Osteoblast (primary cell): ENCODE results near the gene AKAP13. TPM values are rescaled to one million over a fixed set of nuclear protein-coding genes. Genes with fewer than 3 reads are reported as not detected.
"Not testable (repeated sequence)": the region's sequence is repeated elsewhere in the genome, so short reads cannot be mapped to it uniquely, and the experiment has no call there.

ENCODE experiments used
- DNase-seq: peaks from one replicate; pipeline ENCODE4 v3.0.0; 2011; ENCODE audit warnings: low spot score, mixed read lengths; ENCODE audit not compliant: insufficient read length; ENCODE audit errors: missing footprints
- H2AFZ ChIP-seq: 2 replicates; pipeline ENCODE4 v1.6.0; 2011; ENCODE audit warnings: mild to moderate bottlenecking, low read length
- H3K27ac ChIP-seq: 2 replicates; pipeline ENCODE4 v1.5.1; 2011; ENCODE audit warnings: mild to moderate bottlenecking, low read depth, low read length, moderate library complexity
- H3K27me3 ChIP-seq: 2 replicates; pipeline ENCODE4 v1.6.0; 2012; ENCODE audit warnings: mild to moderate bottlenecking, control low read depth, inconsistent platforms, low read length, moderate library complexity; ENCODE audit not compliant: insufficient read depth
- H3K36me3 ChIP-seq: 2 replicates; pipeline ENCODE4 v1.5.1; 2011; ENCODE audit warnings: mild to moderate bottlenecking, low read length, control low read depth, moderate library complexity; ENCODE audit not compliant: insufficient read depth
- H3K4me1 ChIP-seq: 2 replicates; pipeline ENCODE4 v1.5.1; 2011; ENCODE audit warnings: mild to moderate bottlenecking, low read length, control low read depth, moderate library complexity; ENCODE audit not compliant: insufficient read depth
- H3K4me2 ChIP-seq: 2 replicates; pipeline ENCODE4 v1.6.0; 2011; ENCODE audit warnings: mild to moderate bottlenecking, low read length; ENCODE audit not compliant: insufficient read depth
- H3K4me3 ChIP-seq: fragments of 200-600 bp; sonication (generic); 3 replicates; pipeline ENCODE4 v1.5.1; 2012; ENCODE audit warnings: mild to moderate bottlenecking, low read length, inconsistent platforms; ENCODE audit not compliant: insufficient read depth
- H3K79me2 ChIP-seq: 2 replicates; pipeline ENCODE4 v1.6.0; 2012; ENCODE audit warnings: mild to moderate bottlenecking, low read length, control low read depth, inconsistent platforms; ENCODE audit not compliant: insufficient read depth
- H3K9me3 ChIP-seq: 2 replicates; pipeline ENCODE4 v1.5.1; 2011; ENCODE audit warnings: low read depth, low read length, control low read depth
- H4K20me1 ChIP-seq: 2 replicates; pipeline ENCODE4 v1.6.0; 2012; ENCODE audit warnings: mild to moderate bottlenecking, low read length, control low read depth; ENCODE audit not compliant: insufficient read depth
- CTCF ChIP-seq: IDR thresholded peaks from 2 replicates; pipeline ENCODE4 v1.5.1; 2011; ENCODE audit warnings: mild to moderate bottlenecking, low read depth, low read length, moderate library complexity; ENCODE audit errors: extremely low read depth
- total RNA-seq: library from RNA; depleted of rRNA; stranded (reverse); fragments of >200 nt; gene quantifications from 2 replicates; pipeline ENCODE4 v1.2.3, GENCODE V29; 2012

The AKAP13 gene
- total RNA-seq, 1 donor = 77.1 TPM

DNA sequence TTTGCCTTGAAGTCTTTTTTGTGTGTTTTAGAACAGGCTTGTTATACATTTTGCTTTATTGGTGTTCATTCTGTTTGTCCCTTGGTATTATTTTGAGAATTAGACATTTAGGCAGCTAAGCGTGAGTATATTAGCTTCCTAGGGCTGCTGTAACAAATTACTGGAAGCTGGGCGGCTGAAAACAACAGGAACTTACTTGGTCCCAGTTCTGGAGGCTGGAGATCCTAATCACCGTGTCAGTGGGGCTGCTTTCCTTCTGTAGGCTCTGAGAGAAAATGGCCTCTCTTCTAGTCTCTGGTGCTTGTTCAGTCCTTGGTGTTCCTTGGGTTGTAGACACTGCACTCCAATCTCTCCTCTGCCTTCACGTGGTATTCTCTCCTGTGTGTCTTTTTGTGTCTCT, 272.1 kb downstream of the AKAP13 start:
- no peak overlapping the region for H3K4me3 ChIP-seq
- no peak for TF ChIP-seq CTCF
- no peaks in the 10 kb centered on the region for H3K27me3 ChIP-seq
- no peak overlapping the region for H3K27ac ChIP-seq
- DNase-seq = no peak
- no peak overlapping the region for H2AFZ ChIP-seq
- peaks cover 5% of the 10 kb centered on the region for H3K79me2 ChIP-seq
- peaks cover 14% of the 10 kb centered on the region for H3K36me3 ChIP-seq
- H3K4me2 ChIP-seq = no peak overlapping the region
- no peaks in the 10 kb centered on the region for H3K9me3 ChIP-seq
- H3K4me1 ChIP-seq = peaks cover 13% of the 10 kb centered on the region
- H4K20me1 ChIP-seq = no peaks in the 10 kb centered on the region

- no peaks in the 10 kb centered on the region for H3K79me2 ChIP-seq
- H4K20me1 ChIP-seq = no peaks in the 10 kb centered on the region
- no peak overlapping the region for H3K4me3 ChIP-seq
- H3K4me2 ChIP-seq = no peak overlapping the region
- TF ChIP-seq CTCF = no peak
- no peaks in the 10 kb centered on the region for H3K27me3 ChIP-seq
- H3K36me3 ChIP-seq = peaks cover 14% of the 10 kb centered on the region
- no peak for DNase-seq
- H2AFZ ChIP-seq = no peak overlapping the region
- H3K9me3 ChIP-seq = no peaks in the 10 kb centered on the region
- no peak overlapping the region for H3K27ac ChIP-seq
- no peaks in the 10 kb centered on the region for H3K4me1 ChIP-seq
These were observed 276.7 kb downstream of the AKAP13 start for GRCh38 chr15:85657132-85657531.

DNA sequence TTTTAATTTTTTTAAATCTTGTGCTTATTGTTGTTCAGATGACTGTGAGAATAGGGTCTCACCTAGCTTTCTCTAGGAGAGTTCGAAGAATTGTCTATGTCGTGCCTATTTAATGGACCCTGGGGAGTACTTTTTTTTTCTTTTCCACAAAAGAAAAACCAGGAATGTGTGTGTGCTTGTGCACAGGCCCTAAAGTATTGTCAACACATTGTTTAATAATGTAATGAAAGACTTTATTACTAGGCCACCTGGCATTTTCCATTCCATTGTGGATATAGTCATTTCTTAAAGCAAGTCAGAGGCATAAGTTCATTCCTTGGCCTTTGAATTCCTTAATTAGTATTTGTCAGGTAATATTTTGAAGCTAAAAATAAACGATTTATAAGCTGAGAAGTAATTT, 278.4 kb downstream of the AKAP13 start:
- Histone ChIP-seq H3K79me2 (no peaks in the 10 kb centered on the region), H2AFZ (no peak overlapping the region), H3K36me3 (peaks cover 15% of the 10 kb centered on the region), H3K4me1 (no peaks in the 10 kb centered on the region), H3K27me3 (no peaks in the 10 kb centered on the region), H3K4me3 (no peak overlapping the region), H3K27ac (no peak overlapping the region), H3K4me2 (no peak overlapping the region), H4K20me1 (no peaks in the 10 kb centered on the region), H3K9me3 (no peaks in the 10 kb centered on the region)
- TF ChIP-seq CTCF = no peak
- no peak for DNase-seq

DNA sequence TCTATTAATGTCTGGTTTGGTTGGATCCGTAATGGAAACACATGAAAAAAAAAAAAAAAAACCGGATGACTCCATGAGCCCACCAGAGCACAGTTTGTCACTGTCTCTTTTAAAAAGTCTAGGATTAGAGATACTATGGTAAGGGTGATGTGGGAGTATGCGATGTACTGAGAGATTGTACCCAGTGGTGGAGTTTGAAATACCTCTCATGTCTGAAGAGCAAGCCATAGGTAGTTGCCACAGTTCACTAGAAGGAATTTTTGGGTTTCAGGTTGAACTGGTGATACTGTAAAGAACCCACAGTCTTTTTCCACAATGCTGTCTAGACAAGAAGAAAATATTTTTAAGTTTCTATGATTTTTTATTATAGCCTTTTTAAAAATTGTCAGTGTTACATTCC, 281.5 kb downstream of the AKAP13 start:
- no peak for DNase-seq
- Histone ChIP-seq H3K4me3 (no peak overlapping the region), H2AFZ (no peak overlapping the region), H3K4me1 (peaks cover 3% of the 10 kb centered on the region), H3K27me3 (no peaks in the 10 kb centered on the region), H3K27ac (no peak overlapping the region), H3K4me2 (no peak overlapping the region), H4K20me1 (no peaks in the 10 kb centered on the region), H3K9me3 (no peaks in the 10 kb centered on the region), H3K79me2 (no peaks in the 10 kb centered on the region), H3K36me3 (peaks cover 19% of the 10 kb centered on the region)
- TF ChIP-seq CTCF = no peak

DNA sequence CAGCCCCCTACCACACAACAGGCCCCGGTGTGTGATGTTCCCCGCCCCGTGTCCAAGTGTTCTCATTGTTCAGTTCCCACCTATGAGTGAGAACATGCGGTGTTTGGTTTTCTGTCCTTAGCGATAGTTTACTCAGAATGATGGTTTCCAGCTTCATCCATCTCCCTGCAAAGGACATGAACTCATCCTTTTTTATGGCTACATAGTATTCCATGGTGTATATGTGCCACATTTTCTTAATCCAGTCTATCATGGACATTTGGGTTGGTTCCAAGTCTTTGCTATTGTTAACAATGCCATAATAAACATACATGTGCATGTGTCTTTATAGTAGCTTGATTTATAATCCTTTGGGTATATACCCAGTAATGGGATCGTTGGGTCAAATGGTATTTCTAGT, 285.3 kb downstream of the AKAP13 start:
- not testable (repeated sequence) for DNase-seq, H3K27ac ChIP-seq, H2AFZ ChIP-seq, H3K79me2 ChIP-seq, H3K4me3 ChIP-seq, H3K4me2 ChIP-seq, H3K27me3 ChIP-seq, H4K20me1 ChIP-seq, H3K9me3 ChIP-seq
- peaks cover 18% of the 10 kb centered on the region for H3K4me1 ChIP-seq
- peaks cover 27% of the 10 kb centered on the region for H3K36me3 ChIP-seq
